Effector memory CD4-positive, alpha-beta T cell (primary cell): ENCODE results near the gene DUSP8.

ENCODE experiments used
- DNase-seq, 3 donors: peaks; one replicate each; pipeline ENCODE4 v3.0.0-alpha.2; 2020
- H3K27ac ChIP-seq: 2 replicates; pipeline ENCODE4 v1.7.0; 2013; ENCODE audit warnings: mild to moderate bottlenecking, low read length, moderate library complexity; ENCODE audit not compliant: insufficient read depth, poor library complexity, severe bottlenecking
- H3K27me3 ChIP-seq: replicated peaks from 2 replicates; pipeline ENCODE4 v1.7.0; 2013; ENCODE audit warnings: mild to moderate bottlenecking, low read length; ENCODE audit not compliant: insufficient read depth, control insufficient read depth, poor library complexity, severe bottlenecking
- H3K36me3 ChIP-seq: 2 replicates; pipeline ENCODE4 v1.7.0; 2013; ENCODE audit warnings: mild to moderate bottlenecking, low read length, moderate library complexity; ENCODE audit not compliant: control insufficient read depth, insufficient read depth
- H3K4me1 ChIP-seq: 2 replicates; pipeline ENCODE4 v1.7.0; 2013; ENCODE audit warnings: low read length, mild to moderate bottlenecking; ENCODE audit not compliant: control insufficient read depth, insufficient read depth, poor library complexity, severe bottlenecking
- H3K4me3 ChIP-seq: 2 replicates; pipeline ENCODE4 v1.7.0; 2013; ENCODE audit warnings: low read length, low read depth, mild to moderate bottlenecking; ENCODE audit not compliant: insufficient read depth, poor library complexity, severe bottlenecking
- H3K9me3 ChIP-seq: 2 replicates; pipeline ENCODE4 v1.7.0; 2013; ENCODE audit warnings: mild to moderate bottlenecking, low read length, moderate library complexity; ENCODE audit not compliant: control insufficient read depth

DUSP8 gene

DNA sequence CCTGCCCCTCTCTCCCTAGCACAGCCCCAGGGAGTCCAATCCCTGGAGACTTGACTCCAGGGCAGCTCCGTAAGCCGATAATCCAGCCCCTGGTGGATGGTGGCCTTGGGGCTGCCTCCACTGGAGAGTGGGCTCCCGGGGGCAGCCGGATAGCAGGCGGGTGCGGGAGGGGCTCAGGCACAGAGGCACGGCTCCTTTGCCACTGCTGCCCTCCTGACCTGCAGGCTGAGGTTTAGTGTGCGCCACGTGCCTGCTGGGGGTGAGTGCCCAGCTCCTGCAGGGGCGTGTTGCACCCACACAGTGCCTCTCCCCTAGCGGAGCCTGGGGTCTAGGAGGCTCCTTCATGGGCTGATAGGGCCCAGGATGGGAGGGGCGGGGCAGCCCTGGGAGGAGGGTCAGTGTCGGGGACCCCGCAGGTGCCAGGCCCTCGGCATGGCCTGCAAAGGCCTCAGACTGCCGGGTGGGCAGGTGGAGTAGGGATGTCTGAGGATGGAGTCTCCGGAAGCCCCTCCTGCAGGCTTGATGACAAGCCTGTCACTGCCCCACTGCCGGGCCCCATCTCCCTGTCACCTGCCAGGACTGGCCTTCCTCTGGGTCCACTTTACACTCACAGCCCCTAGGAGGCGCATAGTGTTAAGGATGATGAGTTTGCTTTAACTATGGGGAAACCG lies 5.6 kb downstream of the DUSP8 start:
- Histone ChIP-seq H3K4me1 (peaks cover 10% of the 10 kb centered on the region), H3K9me3 (no peaks in the 10 kb centered on the region), H3K27ac (no peak overlapping the region), H3K27me3 (no peaks in the 10 kb centered on the region), H3K36me3 (no peaks in the 10 kb centered on the region), H3K4me3 (no peak overlapping the region)
- no peak for DNase-seq

DNA sequence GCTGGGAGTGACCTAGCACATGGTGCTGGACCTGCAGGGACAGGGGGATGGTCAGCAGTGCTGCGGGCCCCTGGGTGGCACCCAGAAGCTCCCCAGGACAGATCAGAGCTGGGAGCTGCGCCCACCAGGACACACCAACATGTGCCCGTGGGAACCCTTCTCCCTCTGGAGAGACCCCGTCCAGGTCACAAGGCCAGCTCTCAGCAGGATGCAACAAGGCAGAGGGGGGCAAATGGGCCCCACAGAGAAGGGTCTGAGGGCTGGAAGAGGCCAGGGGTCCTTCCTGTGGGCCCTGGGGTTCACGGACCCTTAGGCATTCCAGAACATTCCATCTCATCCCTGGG lies 6.2 kb downstream of the DUSP8 start:
- no peaks in the 10 kb centered on the region for H3K36me3 ChIP-seq
- DNase-seq: no peak
- no peak overlapping the region for H3K4me3 ChIP-seq
- H3K27me3 ChIP-seq: no peaks in the 10 kb centered on the region
- H3K4me1 ChIP-seq: peaks cover 4% of the 10 kb centered on the region
- no peaks in the 10 kb centered on the region for H3K9me3 ChIP-seq
- H3K27ac ChIP-seq: no peak overlapping the region

DNA sequence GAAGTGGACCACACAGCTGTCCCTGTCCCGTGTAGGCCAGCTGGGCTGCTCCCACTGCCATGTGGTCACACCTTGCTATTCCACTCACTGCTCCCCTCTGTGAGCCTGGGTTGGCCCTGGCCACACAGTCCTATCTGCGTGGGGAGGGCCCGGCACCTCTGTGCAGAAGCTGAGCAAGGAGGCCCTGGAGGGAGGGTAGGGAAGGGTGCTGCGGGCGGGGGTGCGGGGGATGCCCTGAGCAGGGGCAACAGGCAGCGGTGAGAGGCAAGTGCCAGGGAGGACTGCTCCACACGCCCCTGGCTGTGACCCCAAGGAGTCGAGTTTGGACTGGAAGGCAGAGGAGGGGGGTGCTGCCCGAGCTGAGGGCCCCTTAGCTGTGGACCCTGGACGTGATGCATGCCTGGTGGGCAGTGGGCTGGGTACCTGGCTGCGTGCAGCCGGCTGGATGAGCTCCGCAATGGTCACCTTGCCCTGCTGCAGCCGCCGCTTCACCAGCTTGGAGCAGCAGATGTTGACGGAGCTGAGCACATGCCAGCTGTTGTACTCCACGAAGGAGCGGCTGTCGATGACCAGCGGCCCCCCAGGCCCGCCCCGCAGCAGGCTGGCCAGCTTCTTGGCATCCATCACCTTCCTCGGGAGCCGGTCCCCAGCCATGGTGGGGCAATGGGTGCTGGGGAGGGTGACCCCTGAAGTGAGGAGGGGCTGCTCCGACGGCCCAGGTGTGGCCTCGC lies 6.7 kb downstream of the DUSP8 start:
- no peaks in the 10 kb centered on the region for H3K4me1 ChIP-seq
- no peaks in the 10 kb centered on the region for H3K27me3 ChIP-seq

DNA sequence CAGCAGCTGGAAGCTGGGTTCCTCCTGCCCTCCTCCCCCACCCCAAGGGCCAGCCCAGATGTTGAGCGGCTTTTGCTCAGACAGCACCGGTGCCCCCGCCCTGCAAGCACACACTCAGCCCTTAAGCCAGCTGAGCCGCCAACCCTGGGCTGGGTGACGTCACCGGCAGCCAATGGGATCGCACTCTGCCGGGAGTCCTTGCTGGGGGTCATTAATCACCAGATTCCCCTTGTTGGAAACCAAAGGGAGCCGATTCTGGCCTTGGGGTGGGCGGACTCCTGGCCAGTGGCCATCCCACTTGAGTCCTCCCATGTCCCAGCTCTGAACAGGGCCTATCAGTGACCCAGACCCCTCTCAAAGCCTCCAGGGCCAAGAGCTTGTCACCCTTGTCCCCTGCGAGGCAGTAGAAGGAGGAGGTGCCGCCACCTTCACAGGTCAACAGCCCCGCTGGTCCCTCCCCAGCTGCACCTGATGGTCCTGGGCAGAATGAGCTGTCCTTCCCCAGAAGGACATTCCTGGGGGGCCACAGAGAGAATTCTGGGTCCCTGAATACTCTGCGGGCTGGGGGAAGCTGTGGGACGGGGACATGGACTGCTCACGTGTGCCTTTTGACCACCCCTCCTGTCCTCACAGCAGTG lies 7.4 kb downstream of the DUSP8 start:
- no peak overlapping the region for H3K4me3 ChIP-seq
- H3K4me1 ChIP-seq: no peaks in the 10 kb centered on the region
- no peaks in the 10 kb centered on the region for H3K27me3 ChIP-seq
- DNase-seq: no peak
- H3K36me3 ChIP-seq: no peaks in the 10 kb centered on the region
- H3K27ac ChIP-seq: no peak overlapping the region
- no peaks in the 10 kb centered on the region for H3K9me3 ChIP-seq

More for the DNA sequence above, 6.7 kb downstream of the DUSP8 start:
- no peak overlapping the region for H3K27ac ChIP-seq
- H3K36me3 ChIP-seq: no peaks in the 10 kb centered on the region
- H3K4me3 ChIP-seq: no peak overlapping the region
- H3K9me3 ChIP-seq: no peaks in the 10 kb centered on the region
- DNase-seq: no peak

DNA sequence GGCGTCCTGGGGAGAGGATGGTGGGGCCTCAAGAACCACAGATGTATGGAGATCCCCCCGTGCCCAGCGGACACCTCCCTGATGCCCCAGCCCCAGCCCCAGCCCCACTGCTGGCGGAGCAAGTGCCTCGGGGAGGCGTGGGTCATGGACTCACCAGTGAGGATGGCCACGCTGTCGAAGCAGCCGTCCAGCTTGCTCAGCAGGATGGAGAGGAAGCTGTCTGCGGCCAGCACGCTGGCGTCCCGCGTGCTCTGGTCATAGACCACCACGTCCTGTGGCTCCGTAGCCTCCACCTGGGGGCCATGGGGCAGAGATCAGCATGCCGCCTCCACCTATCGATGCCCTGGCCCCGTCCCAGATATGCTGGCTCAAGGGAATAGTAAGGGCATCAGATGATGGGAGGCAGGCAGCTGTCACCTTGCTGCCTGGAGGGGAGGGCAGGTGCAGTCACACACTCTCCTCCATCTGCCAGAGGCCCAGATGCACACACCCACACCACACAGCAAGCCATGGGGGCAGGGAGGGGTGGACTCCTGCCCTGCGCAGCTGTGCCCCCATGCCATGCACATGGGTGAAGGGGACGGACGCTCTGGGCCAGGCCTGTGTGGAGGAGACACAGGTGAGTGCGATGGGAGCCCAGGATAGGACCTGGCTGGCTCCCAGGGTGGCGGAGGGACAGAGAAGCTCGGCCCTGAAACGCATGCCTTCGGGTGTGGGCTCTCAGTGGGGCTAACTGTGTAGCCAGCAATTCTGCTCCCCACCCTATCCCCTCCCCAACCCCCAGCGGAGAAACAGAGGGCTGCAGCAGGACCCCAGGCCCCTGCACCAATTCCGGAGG lies 8.2 kb downstream of the DUSP8 start:
- Histone ChIP-seq H3K36me3 (no peaks in the 10 kb centered on the region), H3K9me3 (no peaks in the 10 kb centered on the region), H3K4me3 (no peak overlapping the region), H3K27me3 (no peaks in the 10 kb centered on the region), H3K27ac (no peak overlapping the region), H3K4me1 (no peaks in the 10 kb centered on the region)
- no peak for DNase-seq

DNA sequence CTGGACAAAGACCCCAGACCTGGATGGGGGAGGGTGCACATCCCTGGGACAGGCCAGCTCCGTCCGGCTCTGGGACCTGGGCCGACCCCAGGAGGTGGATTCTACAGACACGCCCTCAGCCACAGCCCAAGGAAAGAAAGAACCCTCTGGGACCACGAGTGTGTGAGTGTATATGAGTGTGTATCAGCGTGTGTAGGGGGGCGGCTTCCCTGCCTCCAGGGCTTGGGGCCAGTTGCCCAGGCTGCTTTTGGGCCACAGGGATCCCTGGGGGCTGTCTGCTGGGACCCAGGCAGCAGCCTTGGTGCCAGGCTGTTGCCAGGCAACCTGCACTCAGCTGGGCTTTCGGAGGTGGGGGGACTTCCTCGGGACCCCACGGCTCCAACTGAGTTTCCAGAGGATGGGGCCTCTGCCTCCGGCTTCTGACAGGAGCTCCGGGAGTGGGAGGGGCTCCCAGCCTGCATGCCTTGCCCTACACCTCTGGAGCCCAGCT lies 8.9 kb downstream of the DUSP8 start:
- Histone ChIP-seq H3K27ac (no peak overlapping the region), H3K27me3 (no peaks in the 10 kb centered on the region), H3K36me3 (no peaks in the 10 kb centered on the region), H3K9me3 (no peaks in the 10 kb centered on the region), H3K4me3 (no peak overlapping the region), H3K4me1 (no peaks in the 10 kb centered on the region)
- no peak for DNase-seq

DNA sequence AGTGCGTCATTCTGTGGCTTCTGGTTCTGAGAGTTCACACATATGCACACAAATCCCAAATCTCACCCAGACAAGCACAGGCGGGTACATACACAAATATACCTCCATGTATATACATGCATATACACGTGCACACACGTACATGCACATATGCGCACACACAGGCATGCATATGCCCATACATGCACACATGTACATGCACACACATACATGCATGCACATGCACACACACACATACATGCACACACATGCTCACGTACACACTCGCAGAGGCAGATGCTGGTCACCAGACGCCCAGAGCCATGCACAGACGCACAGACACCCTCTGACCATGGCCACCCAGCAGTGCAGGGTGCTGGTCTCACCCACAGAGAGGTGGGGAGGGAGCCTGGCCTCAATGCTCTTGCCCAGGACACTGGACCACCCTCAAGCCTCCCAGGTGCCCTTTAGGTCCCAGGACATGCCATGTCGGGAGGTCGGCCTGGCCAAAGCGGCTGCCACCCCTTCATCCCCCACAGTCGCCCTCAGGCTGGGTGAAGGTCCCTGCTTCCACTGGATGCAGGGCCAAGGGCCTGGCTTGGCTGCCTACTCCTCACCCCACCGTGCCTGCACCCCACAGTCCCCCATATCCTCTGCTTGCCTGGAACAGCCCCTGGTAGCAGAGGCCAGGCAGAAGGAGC lies 9.5 kb downstream of the DUSP8 start:
- Histone ChIP-seq H3K9me3 (no peaks in the 10 kb centered on the region), H3K4me3 (no peak overlapping the region), H3K27ac (no peak overlapping the region), H3K36me3 (peaks cover 1% of the 10 kb centered on the region), H3K4me1 (no peaks in the 10 kb centered on the region), H3K27me3 (no peaks in the 10 kb centered on the region)
- no peak for DNase-seq

DNA sequence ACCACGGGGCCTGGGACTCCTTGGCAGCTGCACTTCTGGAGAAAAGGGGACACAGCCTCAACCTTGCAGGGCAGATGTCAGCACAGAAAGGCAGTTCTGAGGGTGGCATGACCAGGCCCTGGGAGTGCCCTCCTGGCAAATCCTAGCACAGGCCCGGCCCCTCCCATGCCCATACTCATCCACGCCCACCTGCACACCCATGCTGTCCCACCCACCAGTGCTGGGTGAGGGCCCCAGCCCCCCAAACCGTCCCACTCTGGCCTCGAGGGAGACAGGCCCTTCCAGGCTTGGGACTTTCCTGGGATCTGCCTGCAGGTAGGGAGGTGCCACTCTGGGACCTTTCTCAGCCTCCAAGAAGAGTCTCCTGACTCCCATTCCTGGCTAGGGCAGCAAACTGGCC lies 10.1 kb downstream of the DUSP8 start:
- H3K27ac ChIP-seq: no peak overlapping the region
- H3K27me3 ChIP-seq: no peaks in the 10 kb centered on the region
- no peak for DNase-seq
- H3K36me3 ChIP-seq: peaks cover 3% of the 10 kb centered on the region
- H3K4me3 ChIP-seq: no peak overlapping the region
- no peaks in the 10 kb centered on the region for H3K4me1 ChIP-seq
- no peaks in the 10 kb centered on the region for H3K9me3 ChIP-seq

DNA sequence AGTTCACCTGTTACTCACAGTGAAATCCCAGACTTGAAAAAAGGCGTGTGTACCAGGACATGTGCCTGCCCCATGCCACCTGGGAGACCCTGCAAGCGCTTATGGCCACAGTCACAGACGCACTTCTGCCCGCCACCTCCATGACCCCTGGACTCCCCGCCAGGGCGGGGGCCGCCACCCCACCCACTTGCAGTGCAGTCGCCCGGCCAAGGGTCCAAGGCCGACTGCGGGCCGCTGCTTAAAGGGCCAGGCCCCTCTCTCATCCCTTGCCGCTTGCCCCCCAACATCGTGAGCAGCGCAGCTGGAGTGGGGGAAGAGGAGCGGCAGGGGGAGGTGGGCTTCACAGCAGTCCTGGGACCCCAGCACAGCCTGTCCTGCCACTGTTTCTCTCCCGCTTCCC lies 10.8 kb downstream of the DUSP8 start:
- Histone ChIP-seq H3K9me3 (no peaks in the 10 kb centered on the region), H3K27me3 (no peaks in the 10 kb centered on the region), H3K4me3 (no peak overlapping the region), H3K27ac (no peak overlapping the region), H3K4me1 (no peaks in the 10 kb centered on the region), H3K36me3 (peaks cover 3% of the 10 kb centered on the region)
- DNase-seq: no peak
